ENCODE results near the gene LRRC49. TPM values are rescaled to one million over a fixed set of nuclear protein-coding genes. Genes with fewer than 3 reads are reported as not detected.

The LRRC49 gene
- total and polyA plus RNA-seq, 10 of the 15 experiments (the other 5 are each of a cell fraction or from before 2014, with no cell fraction given), result 1.4 to 3.7 (median 2.9) TPM

GRCh38 chr15:70998319-70998718 lies 105.7 kb downstream of the LRRC49 start:
- H4K20me1 ChIP-seq (ENCODE audit: control insufficient read depth, insufficient read depth), result no peaks in the 10 kb centered on the region
- no peak overlapping the region for H3K4me3 ChIP-seq
- no TSS peak for BruUV-seq (replicated peaks)
- H3K79me2 ChIP-seq (ENCODE audit: control insufficient read depth, insufficient read depth, low read length), result no peaks in the 10 kb centered on the region
- CTCF ChIA-PET, result interaction anchor here (0.6 kb wide), 1 partner anchor 487 kb away, joined by 3 read pairs; no protein-coding TSS in a partner anchor
- intact Hi-C loops (cut with micrococcal nuclease; ENCODE audit: unreplicated experiment), result no loop called here
- no peak for ATAC-seq
- RAD21 ChIA-PET (ENCODE audit: unreplicated experiment), result no interaction called here
- no peak for DNase-seq (ENCODE audit: low read depth, low spot score)
- FAIRE-seq, result no peak
- no peak overlapping the region for H2AFZ ChIP-seq (ENCODE audit: control insufficient read depth, low read depth, low read length)
- H3K27ac ChIP-seq (ENCODE audit: control insufficient read depth, insufficient read depth), result no peak overlapping the region
- H3K4me1 ChIP-seq (ENCODE audit: control insufficient read depth, insufficient read depth, low read length), result no peaks in the 10 kb centered on the region
- POLR2A ChIA-PET, result no interaction called here
- SMC1A ChIA-PET (ENCODE audit: uncharacterized antibody, unreplicated experiment), result no interaction called here
- H3K4me2 ChIP-seq (ENCODE audit: control insufficient read depth, insufficient read depth), result no peak overlapping the region
- in situ Hi-C loops (cut with MboI), result no loop called here
- H3K36me3 ChIP-seq (ENCODE audit: control insufficient read depth in 2 of 2, insufficient read depth in 2 of 2, low read length in 1 of 2), result no peaks in the 10 kb centered on the region
- H3K9me3 ChIP-seq (replicated peaks; ENCODE audit: control insufficient read depth, insufficient read depth, low read length), result peaks cover 2% of the 10 kb centered on the region; the same call in 2 of the 3 replicates
- no peak overlapping the region for H3K9ac ChIP-seq (ENCODE audit: control insufficient read depth, insufficient read depth, low read length)
- TF ChIP-seq NFIC (IDR thresholded peaks at IDR 0.05; ENCODE audit: low read depth, low read length), result no peak
- no peak for TF ChIP-seq TBL1XR1 (IDR thresholded peaks at IDR 0.05; ENCODE audit: low read depth, low read length)
- TF ChIP-seq NKRF (conservative IDR thresholded peaks at IDR 0.05), result no peak
- no peak for TF ChIP-seq HDGF (IDR thresholded peaks at IDR 0.05)
- no peak for TF ChIP-seq CREM (IDR thresholded peaks at IDR 0.05; ENCODE audit: low read depth)
- TF ChIP-seq POLR2AphosphoS5 (IDR thresholded peaks at IDR 0.05; ENCODE audit: low read length), result no peak
- TF ChIP-seq RFX5 (IDR thresholded peaks at IDR 0.05; ENCODE audit: low read depth, low read length), result no peak
- no peak for TF ChIP-seq NR2F1 (conservative IDR thresholded peaks at IDR 0.05)
- TF ChIP-seq POLR2A (IDR thresholded peaks at IDR 0.05; ENCODE audit: low read depth, low read length), result no peak
- TF ChIP-seq SUPT20H (IDR thresholded peaks at IDR 0.05; ENCODE audit: borderline replicate concordance, control insufficient read depth, low read depth, low read length), result no peak
- TF ChIP-seq ETV6 (conservative IDR thresholded peaks at IDR 0.05 in 1 of 2, IDR thresholded peaks at IDR 0.05 in 1 of 2; ENCODE audit: borderline replicate concordance in 1 of 2, low read depth in 1 of 2), result no peak
- no peak for TF ChIP-seq DPF2 (IDR thresholded peaks at IDR 0.05)
- no peak for TF ChIP-seq MYC (IDR thresholded peaks at IDR 0.05; ENCODE audit: insufficient read depth, insufficient read length, insufficient replicate concordance, low read length, severe bottlenecking)
- TF ChIP-seq RB1 (IDR thresholded peaks at IDR 0.05; ENCODE audit: borderline replicate concordance), result no peak
- TF ChIP-seq SP1 (IDR thresholded peaks at IDR 0.05; ENCODE audit: low read depth, low read length), result no peak
- TF ChIP-seq E2F8 (IDR thresholded peaks at IDR 0.05; ENCODE audit: low read depth, partially characterized antibody), result no peak
- no peak for TF ChIP-seq CBX5 (IDR thresholded peaks at IDR 0.05; ENCODE audit: low read depth)
- TF ChIP-seq YBX1 (IDR thresholded peaks at IDR 0.05), result no peak
- H3K27me3 ChIP-seq (replicated peaks in 1 of 2; ENCODE audit: control insufficient read depth in 2 of 2, insufficient read depth in 2 of 2, low read length in 1 of 2), result no peaks in the 10 kb centered on the region

All from GM12878 (cell line).